ENCODE measurements around the gene PTPN2. TPM values are rescaled to one million over a fixed set of nuclear protein-coding genes. Genes with fewer than 3 reads are reported as not detected.

PTPN2 gene
- total and polyA plus RNA-seq, 2 of the 4 experiments (the other 2 are of a cell fraction): 13.2 to 30.6 TPM

DNA sequence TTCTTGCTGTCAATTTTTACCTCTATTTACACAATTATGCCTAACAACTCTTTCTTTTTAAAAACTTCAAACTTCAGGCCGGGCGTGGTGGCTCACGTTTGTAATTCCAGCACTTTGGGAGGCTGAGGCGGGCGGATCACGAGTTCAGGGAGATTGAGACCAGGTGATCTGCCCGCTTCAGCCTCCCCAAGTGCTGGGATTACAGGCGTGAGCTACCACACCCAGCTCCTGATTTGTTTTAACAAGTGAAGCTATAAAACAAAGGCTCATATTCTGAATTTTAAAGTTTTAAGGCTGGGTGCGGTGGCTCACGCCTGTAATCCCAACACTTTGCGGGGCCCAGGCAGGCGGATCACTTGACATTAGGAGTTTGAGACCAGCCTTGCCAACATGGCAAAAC lies 15.5 kb downstream of the PTPN2 start:
- Histone ChIP-seq H3K27me3 (ENCODE audit: control insufficient read depth, insufficient read depth, low read length) (no peaks in the 10 kb centered on the region), H3K4me2 (ENCODE audit: low read depth, low read length) (no peak overlapping the region), H2AFZ (replicated peaks; ENCODE audit: low read length, poor library complexity) (no peak overlapping the region), H3K79me1 (ENCODE audit: low read depth in 1 of 2, low read length in 2 of 2) (peaks cover 21 to 25% of the 10 kb centered on the region in 2 experiments), H4K20me1 (ENCODE audit: insufficient read depth, low read length) (peaks cover 1% of the 10 kb centered on the region), H3K18ac (ENCODE audit: low read depth, low read length) (no peak overlapping the region), H2BK120ac (ENCODE audit: low read depth, low read length) (no peak overlapping the region), H4K5ac (ENCODE audit: low read depth, low read length) (no peak overlapping the region), H3K27ac (ENCODE audit: insufficient read depth, low read length) (no peak overlapping the region), H2BK5ac (ENCODE audit: low read depth, low read length, poor library complexity, severe bottlenecking) (no peak overlapping the region), H2AK5ac (ENCODE audit: low read depth, low read length) (no peak overlapping the region), H3K4me1 (ENCODE audit: control insufficient read depth, insufficient read depth, low read length) (no peaks in the 10 kb centered on the region), H3K14ac (replicated peaks; ENCODE audit: low read depth, low read length) (no peak overlapping the region), H3K36me3 (ENCODE audit: control insufficient read depth, insufficient read depth, low read length) (no peaks in the 10 kb centered on the region), H3K9ac (ENCODE audit: low read depth, low read length) (no peak overlapping the region), H3K4ac (ENCODE audit: low read depth, low read length) (no peak overlapping the region), H3K9me1 (ENCODE audit: insufficient read depth, low read length) (no peaks in the 10 kb centered on the region), H3K23ac (ENCODE audit: low read depth, low read length) (no peak overlapping the region), H3K4me3 (ENCODE audit: insufficient read depth, low read depth, low read length) (no peak overlapping the region), H3K56ac (ENCODE audit: extremely low read depth, insufficient read depth, low read length) (no peak overlapping the region), H2BK15ac (ENCODE audit: low read depth, low read length) (no peak overlapping the region), H2BK20ac (ENCODE audit: low read depth, low read length) (no peak overlapping the region), H4K8ac (ENCODE audit: low read depth in 2 of 2, low read length in 2 of 2) (no peak overlapping the region), H2AK9ac (replicated peaks; ENCODE audit: low read depth, low read length, poor library complexity) (no peak overlapping the region), H4K91ac (ENCODE audit: insufficient read depth, low read depth, low read length) (no peak overlapping the region), H3K9me3 (ENCODE audit: control insufficient read depth, insufficient read depth, low read length) (no peaks in the 10 kb centered on the region)
- 85% methylated on average over 6 of the region's 12 CpGs; no CpG with 5 or more reads in 1 of the 2 experiments for WGBS, 2 experiments (ENCODE audit: extremely low coverage in 2 of 2, insufficient read length in 1 of 2)
- DNase-seq (no peak), ATAC-seq (ENCODE audit: low read depth) (no peak)
- ChIA-PET CTCF (no interaction called here), POLR2A (ENCODE audit: unreplicated experiment) (no interaction called here)
- no peak for TF ChIP-seq RAD21 (IDR thresholded peaks at IDR 0.05; ENCODE audit: low read length)
- no peak for TF ChIP-seq RCOR1 (IDR thresholded peaks at IDR 0.05; ENCODE audit: insufficient replicate concordance, low read length)
- TF ChIP-seq MAFK (IDR thresholded peaks at IDR 0.05; ENCODE audit: low read depth, low read length): no peak
- no peak for TF ChIP-seq POLR2A (IDR thresholded peaks at IDR 0.05; ENCODE audit: low read depth, low read length)
- no peak for TF ChIP-seq CTCF (conservative IDR thresholded peaks at IDR 0.05; ENCODE audit: low read depth, low read length)
- TF ChIP-seq SMC3 (IDR thresholded peaks at IDR 0.05; ENCODE audit: low read depth, low read length): no peak
- TF ChIP-seq CEBPB (IDR thresholded peaks at IDR 0.05; ENCODE audit: low read depth, low read length): no peak
- no peak for TF ChIP-seq BHLHE40 (IDR thresholded peaks at IDR 0.05; ENCODE audit: low read depth, low read length)
- no peak for TF ChIP-seq USF2 (IDR thresholded peaks at IDR 0.05; ENCODE audit: low read depth, low read length)
- no peak for TF ChIP-seq CHD1 (IDR thresholded peaks at IDR 0.05; ENCODE audit: low read depth, low read length)
- TF ChIP-seq ELK1 (IDR thresholded peaks at IDR 0.05; ENCODE audit: borderline replicate concordance, low read depth, low read length): no peak
- no peak for TF ChIP-seq MAZ (IDR thresholded peaks at IDR 0.05; ENCODE audit: borderline replicate concordance, low read depth, low read length)
- no peak for TF ChIP-seq NFE2L2 (IDR thresholded peaks at IDR 0.05; ENCODE audit: low read depth, low read length)
- in situ Hi-C loops (cut with MboI; ENCODE audit: low sequenced_read_pairs): no loop called here
- dilution Hi-C loops (cut with HindIII; ENCODE audit: low sequenced_read_pairs, unreplicated experiment): no loop called here
- intact Hi-C loops (cut with micrococcal nuclease): no loop called here
- BruUV-seq (replicated peaks): no TSS peak
